Thoracic aorta (tissue), 2 donors: ENCODE data around the gene COL28A1. TPM values are rescaled to one million over a fixed set of nuclear protein-coding genes. Genes with fewer than 3 reads are reported as not detected.
"Not testable (repeated sequence)": the region's sequence is repeated elsewhere in the genome, so short reads cannot be mapped to it uniquely, and the experiment has no call there.

Source experiments
- ATAC-seq: fragments of 150-250 bp; one replicate; pipeline ENCODE4 v1.8.0; 2017; ENCODE audit warnings: low read depth; ENCODE audit not compliant: insufficient number of reproducible peaks, low FRiP score
- DNase-seq: peaks from one replicate; pipeline ENCODE4 v3.0.0-alpha.2; 2020; ENCODE audit warnings: low spot score
- H3K27ac ChIP-seq, 2 donors: fragments of 200-600 bp; sonication (generic); 1 replicate in 1 of 2; 2 replicates in 1 of 2; pipeline ENCODE4 v1.5.1; 2016; ENCODE audit warnings: mild to moderate bottlenecking in 2 of 2, moderate library complexity in 2 of 2
- H3K27me3 ChIP-seq: fragments of 200-600 bp; sonication (generic); replicated peaks from 2 replicates; pipeline ENCODE4 v1.6.0; 2016; ENCODE audit warnings: mild to moderate bottlenecking; ENCODE audit not compliant: insufficient read depth
- H3K36me3 ChIP-seq: fragments of 200-600 bp; sonication (generic); one replicate; pipeline ENCODE4 v1.5.1; 2016
- H3K4me1 ChIP-seq, 2 donors: fragments of 200-600 bp; sonication (generic); 1 replicate in 1 of 2; 2 replicates in 1 of 2; pipeline versions ENCODE4 v1.5.1 to v1.6.0; 2016; ENCODE audit warnings: low read depth in 2 of 2, mild to moderate bottlenecking in 1 of 2; ENCODE audit not compliant: control insufficient read depth in 1 of 2
- H3K4me3 ChIP-seq: fragments of 200-600 bp; sonication (generic); 2 replicates; pipeline ENCODE4 v1.5.1; 2016; ENCODE audit warnings: mild to moderate bottlenecking
- H3K9me3 ChIP-seq: fragments of 200-600 bp; sonication (generic); 2 replicates; pipeline ENCODE4 v1.5.1; 2016
- CTCF ChIP-seq: fragments of 200-600 bp; sonication (generic); IDR thresholded peaks from one replicate; pipeline ENCODE4 v1.5.1; 2019; ENCODE audit warnings: antibody characterized with exemption
- total RNA-seq, 2 donors: library from RNA; depleted of rRNA; stranded (reverse); fragments of >200 nt; gene quantifications; one replicate each; pipeline versions ENCODE4 v1.1.0 to v1.2.3, GENCODE V29; 2016

COL28A1 gene
- total RNA-seq, 2 donors from 2014 or later: 2.4 to 3.0 TPM

- Histone ChIP-seq H3K27me3 (no peaks in the 10 kb centered on the region), H3K4me3 (no peak overlapping the region), H3K4me1 (peaks cover 6 to 14% of the 10 kb centered on the region in 2 donors), H3K36me3 (no peaks in the 10 kb centered on the region), H3K9me3 (no peaks in the 10 kb centered on the region), H3K27ac (no peak overlapping the region)
- ATAC-seq: no peak
- no peak for TF ChIP-seq CTCF
- no peak for DNase-seq
Measured at GRCh38 chr7:7563269-7563668, 27.6 kb upstream of the COL28A1 start.

GRCh38 chr7:7562736-7563135 is 27.1 kb upstream of the COL28A1 start:
- ATAC-seq: no peak

GRCh38 chr7:7561591-7561990 is 25.9 kb upstream of the COL28A1 start:
- ATAC-seq: not testable (repeated sequence)

More at GRCh38 chr7:7562736-7563135, 27.1 kb upstream of the COL28A1 start:
- DNase-seq: no peak
- peaks cover under 1 to 9% of the 10 kb centered on the region in 2 donors for H3K4me1 ChIP-seq
- no peaks in the 10 kb centered on the region for H3K36me3 ChIP-seq
- H3K27ac ChIP-seq: no peak overlapping the region
- TF ChIP-seq CTCF: no peak
- no peaks in the 10 kb centered on the region for H3K9me3 ChIP-seq
- no peaks in the 10 kb centered on the region for H3K27me3 ChIP-seq
- H3K4me3 ChIP-seq: no peak overlapping the region

GRCh38 chr7:7557252-7557651 is 21.6 kb upstream of the COL28A1 start:
- ATAC-seq (no peak), DNase-seq (no peak)
- H3K9me3 ChIP-seq: no peaks in the 10 kb centered on the region
- H3K27me3 ChIP-seq: no peaks in the 10 kb centered on the region
- no peak overlapping the region for H3K4me3 ChIP-seq
- peaks cover 0 to 6% of the 10 kb centered on the region in 2 donors for H3K4me1 ChIP-seq
- H3K27ac ChIP-seq: no peak overlapping the region
- TF ChIP-seq CTCF: no peak
- H3K36me3 ChIP-seq: no peaks in the 10 kb centered on the region

More at GRCh38 chr7:7561591-7561990, 25.9 kb upstream of the COL28A1 start:
- not testable (repeated sequence) for H3K27me3 ChIP-seq, H3K4me3 ChIP-seq, DNase-seq, H3K36me3 ChIP-seq, H3K27ac ChIP-seq, H3K4me1 ChIP-seq, H3K9me3 ChIP-seq

- ATAC-seq (no peak), DNase-seq (no peak)
- H3K4me1 ChIP-seq: peaks cover 0 to 6% of the 10 kb centered on the region in 2 donors
- H3K9me3 ChIP-seq: no peaks in the 10 kb centered on the region
- H3K27me3 ChIP-seq: no peaks in the 10 kb centered on the region
- no peak for TF ChIP-seq CTCF
- no peak overlapping the region for H3K27ac ChIP-seq
- H3K36me3 ChIP-seq: no peaks in the 10 kb centered on the region
- no peak overlapping the region for H3K4me3 ChIP-seq
Measured at GRCh38 chr7:7556852-7557251, 21.2 kb upstream of the COL28A1 start.
